ENCODE data around the gene PURA.
A peak's percentile ranks its signal among the peaks of the same experiment; 100 is the strongest.

Gene PURA

GRCh38 chr5:140165101-140165922 is 51.4 kb downstream of the PURA start:
- no peak for DNase-seq

GRCh38 chr5:140165923-140166270 is 52.0 kb downstream of the PURA start:
- DNase-seq = no peak

- DNase-seq = no peak
These were observed 53.0 kb downstream of the PURA start for GRCh38 chr5:140166911-140167310.

GRCh38 chr5:140168371-140168770 is 54.5 kb downstream of the PURA start:
- no peak for DNase-seq

GRCh38 chr5:140169410-140169809 is 55.5 kb downstream of the PURA start:
- DNase-seq = no peak

- no peak for DNase-seq
These were observed 58.6 kb downstream of the PURA start for GRCh38 chr5:140172483-140172882.

- DNase-seq = no peak
These were observed 60.1 kb downstream of the PURA start for GRCh38 chr5:140174014-140174413.

GRCh38 chr5:140174465-140175366 is 60.8 kb downstream of the PURA start, which contains the start of gene CYSTM1:
CYSTM1 (plus strand) TSS chr5:140175188; CDS start chr5:140194466, 19,278 bp downstream.
- peak; percentile 94 to 95 for DNase-seq
